ENCODE measurements around the gene TEX11.
A peak's percentile ranks its signal among the peaks of the same experiment; 100 is the strongest.
"Not testable (repeated sequence)": the region's sequence is repeated elsewhere in the genome, so short reads cannot be mapped to it uniquely, and the experiment has no call there.

The TEX11 gene

DNA sequence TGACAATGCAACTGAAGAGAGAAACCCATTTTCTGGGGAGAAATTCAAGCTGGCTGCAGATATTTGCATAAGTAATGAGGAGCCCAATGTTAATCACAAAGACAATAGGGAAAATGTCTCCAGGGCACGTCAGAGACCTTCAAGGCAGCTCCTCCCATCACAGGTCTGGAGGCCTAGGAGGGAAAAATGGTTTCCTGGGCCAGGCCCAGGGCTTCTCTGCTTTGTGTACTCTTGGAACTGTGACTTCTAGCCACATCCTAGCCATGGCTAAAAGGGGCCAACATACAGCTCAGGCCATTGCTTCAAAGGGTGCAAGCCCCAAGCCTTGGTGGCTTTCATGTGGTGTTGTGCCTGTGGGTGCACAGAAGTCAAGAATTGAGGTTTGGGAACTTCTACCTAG is 321.4 kb downstream of the TEX11 start:
- ATAC-seq, DNase-seq: not testable (repeated sequence)

DNA sequence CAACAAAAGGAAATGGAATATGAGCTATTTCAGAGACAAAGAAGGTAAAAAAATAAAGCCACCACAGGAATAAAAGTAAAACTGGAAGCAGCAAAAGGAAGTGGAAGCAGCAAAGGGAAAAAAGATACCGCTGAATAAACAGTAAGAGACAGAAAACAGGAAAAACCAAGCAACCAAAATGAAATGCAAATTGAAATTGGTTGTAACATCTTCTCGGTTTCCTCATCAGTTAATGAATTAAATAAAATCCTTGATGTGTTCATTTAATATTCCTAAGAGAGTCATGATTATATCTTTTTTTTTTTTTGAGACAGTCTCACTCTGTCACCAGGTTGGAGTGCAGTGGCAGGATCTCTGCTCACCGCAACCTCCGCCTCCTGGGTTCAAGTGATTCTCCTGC is 331.1 kb downstream of the TEX11 start:
- no peak for ATAC-seq
- no peak for DNase-seq

DNA sequence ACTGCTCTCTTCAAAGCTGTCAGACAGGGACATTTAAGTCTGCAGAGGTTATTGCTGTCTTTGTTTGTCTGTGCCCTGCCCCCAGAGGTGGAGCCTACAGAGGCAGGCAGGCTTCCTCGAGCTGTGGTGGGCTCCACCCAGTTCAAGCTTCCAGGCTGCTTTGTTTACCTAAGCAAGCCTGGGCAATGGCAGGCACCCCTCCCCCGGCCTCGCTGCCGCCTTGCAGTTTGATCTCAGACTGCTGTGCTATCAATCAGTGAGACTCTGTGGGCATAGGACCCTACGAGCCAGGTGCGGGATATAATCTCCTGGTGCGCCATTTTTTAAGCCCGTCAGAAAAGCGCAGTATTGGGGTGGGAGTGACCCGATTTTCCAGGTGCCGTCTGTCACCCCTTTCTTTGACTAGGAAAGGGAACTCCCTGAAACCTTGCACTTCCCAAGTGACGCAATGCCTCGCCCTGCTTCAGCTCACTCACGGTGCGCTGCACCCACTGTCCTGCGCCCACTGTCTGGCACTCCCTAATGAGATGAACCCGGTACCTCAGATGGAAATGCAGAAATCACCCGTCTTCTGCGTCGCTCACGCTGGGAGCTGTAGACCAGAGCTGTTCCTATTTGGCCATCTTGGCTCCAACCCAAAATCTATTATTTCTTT is 338.5 kb downstream of the TEX11 start:
- not testable (repeated sequence) for DNase-seq, ATAC-seq

DNA sequence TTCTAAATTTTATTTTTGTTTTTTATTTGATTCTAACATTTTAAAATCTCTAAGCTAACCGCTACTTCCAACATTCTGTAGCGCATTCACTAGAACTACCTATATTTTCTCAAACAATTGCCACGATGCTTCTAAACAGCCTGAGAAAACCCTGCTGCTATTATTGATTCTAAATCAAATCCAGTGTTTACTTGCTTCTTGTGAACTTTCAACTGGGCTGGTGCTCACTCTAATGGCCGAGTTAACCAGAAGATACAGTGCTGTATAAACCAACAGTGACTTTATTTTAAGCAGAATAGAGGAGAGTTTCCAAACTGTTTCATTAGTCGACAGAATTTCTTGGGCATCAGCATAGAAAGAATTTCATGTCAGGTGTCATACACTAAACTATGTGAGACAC is 353.6 kb downstream of the TEX11 start:
- DNase-seq (no peak), ATAC-seq (no peak)

DNA sequence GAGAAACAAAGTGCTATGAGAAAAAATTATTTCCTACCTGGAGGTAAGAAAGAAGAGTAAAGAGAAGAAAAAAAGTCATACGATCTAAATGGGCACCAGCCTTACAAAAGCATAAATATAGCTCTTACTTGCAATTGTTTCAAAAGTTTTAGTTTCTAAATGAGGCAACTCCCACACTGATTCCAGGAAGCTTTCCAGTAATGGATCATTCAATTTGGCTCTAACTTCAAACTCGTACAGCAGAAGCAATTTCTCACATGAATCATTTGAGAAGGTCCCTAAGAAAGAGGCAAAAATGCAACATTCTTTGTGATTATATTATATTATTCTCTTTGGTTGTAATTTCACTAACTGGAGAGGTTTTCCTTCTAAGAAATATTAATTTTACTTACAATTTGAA is 354.0 kb downstream of the TEX11 start:
- no peak for ATAC-seq
- no peak for DNase-seq

DNA sequence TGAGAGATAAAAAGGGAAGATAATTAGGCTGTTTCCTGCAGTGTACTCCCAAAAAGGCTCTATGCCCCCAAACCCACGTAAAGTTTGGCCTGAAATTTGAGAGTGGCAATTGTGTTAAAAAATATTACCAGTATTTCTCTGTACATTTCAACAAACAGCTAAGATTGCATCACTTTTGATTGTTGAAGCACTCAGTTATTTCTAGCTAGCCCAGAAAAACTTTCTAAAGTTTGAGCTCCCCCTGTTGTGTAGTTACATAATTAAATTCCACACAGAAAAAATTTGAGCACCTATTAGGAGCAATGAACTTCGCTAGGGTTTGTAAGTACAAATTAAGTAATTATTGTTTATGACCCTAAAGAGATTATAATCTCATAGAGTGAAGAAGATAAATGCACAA is 354.4 kb downstream of the TEX11 start:
- DNase-seq (no peak), ATAC-seq (no peak)

DNA sequence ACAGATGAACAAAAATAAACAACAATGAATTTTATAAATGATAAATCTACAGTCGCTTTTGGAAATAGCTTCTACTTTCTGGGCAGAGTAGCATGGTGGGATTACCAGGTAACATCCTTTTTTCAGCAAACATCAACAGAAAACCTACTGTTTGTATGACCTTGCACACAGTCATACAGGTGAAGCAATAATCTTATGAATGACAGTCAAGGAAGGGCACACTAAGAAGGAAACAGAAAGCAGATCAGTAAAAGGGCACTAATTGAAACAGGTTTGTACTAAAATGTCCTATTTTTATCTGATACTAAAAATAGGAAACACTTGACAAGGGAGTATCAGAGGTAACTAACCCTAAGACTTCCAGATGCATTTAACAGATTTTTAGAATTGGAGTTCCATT is 355.0 kb downstream of the TEX11 start:
- ATAC-seq (no peak), DNase-seq (no peak)

DNA sequence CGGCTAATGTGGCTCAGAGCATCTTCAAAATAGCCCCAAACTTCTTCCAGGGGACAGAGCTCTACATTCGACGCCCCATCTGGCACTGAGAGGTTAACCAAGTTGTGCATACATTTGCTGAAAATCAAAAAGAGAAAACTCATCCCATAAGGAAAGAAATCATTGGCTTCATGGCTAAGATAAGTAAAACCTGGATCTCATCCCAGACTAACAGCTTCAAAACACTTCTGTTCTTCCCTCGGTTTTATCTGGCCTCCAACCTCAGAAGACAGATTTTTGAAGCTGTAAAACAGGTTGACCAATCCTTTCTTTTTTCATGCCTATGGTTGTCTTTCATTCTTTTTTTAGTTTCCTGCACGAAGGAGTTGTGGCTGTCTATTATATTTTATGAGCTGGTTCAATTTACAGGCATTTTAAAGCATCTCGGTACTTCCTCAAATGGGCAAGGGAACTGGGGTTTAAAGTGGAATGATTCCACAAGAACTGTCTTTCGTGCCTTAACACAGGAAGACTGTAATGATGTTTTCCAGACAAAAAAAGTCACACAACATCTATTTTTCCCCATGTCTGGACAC is 356.3 kb downstream of the TEX11 start:
- ATAC-seq: no peak
- no peak for DNase-seq

DNA sequence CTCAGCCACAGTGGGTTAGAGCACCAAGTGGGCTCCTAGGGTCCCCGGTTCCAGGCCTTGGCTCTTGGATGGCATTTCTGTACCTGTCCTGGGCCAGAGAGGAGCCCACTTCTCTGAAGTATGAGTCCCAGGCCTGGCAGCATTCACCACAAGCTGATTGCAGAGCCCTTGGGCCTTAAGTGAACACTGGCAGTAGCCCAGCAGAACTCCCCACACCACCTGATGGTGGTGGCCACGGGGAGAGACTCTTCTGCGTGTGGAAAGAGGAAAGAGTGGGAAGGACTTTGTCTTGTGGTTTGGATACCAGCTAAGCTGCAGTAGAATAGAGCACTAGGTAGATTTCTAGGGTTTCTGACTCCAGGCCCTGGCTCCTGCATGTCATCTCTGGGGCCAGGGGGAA is 359.1 kb downstream of the TEX11 start:
- no peak for ATAC-seq
- DNase-seq: no peak

DNA sequence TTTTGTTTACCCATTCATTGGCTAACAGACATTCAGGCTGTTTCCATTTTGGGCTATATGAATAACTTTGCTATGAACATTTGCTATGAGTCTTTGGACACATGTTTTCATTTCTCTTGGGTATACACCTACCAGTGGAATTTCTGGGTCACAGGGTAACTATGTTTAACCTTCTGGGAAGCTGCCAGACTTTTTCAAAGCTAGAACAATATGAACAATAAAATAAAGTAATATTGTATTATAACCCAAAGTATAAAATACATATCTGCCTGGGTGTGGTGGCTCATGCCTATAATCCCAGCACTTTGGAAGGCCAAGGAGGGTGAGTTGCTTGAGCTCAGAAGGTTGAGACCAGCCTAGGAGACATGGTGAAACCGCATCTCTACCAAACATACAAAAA is 373.3 kb downstream of the TEX11 start:
- ATAC-seq (no peak), DNase-seq (no peak)

DNA sequence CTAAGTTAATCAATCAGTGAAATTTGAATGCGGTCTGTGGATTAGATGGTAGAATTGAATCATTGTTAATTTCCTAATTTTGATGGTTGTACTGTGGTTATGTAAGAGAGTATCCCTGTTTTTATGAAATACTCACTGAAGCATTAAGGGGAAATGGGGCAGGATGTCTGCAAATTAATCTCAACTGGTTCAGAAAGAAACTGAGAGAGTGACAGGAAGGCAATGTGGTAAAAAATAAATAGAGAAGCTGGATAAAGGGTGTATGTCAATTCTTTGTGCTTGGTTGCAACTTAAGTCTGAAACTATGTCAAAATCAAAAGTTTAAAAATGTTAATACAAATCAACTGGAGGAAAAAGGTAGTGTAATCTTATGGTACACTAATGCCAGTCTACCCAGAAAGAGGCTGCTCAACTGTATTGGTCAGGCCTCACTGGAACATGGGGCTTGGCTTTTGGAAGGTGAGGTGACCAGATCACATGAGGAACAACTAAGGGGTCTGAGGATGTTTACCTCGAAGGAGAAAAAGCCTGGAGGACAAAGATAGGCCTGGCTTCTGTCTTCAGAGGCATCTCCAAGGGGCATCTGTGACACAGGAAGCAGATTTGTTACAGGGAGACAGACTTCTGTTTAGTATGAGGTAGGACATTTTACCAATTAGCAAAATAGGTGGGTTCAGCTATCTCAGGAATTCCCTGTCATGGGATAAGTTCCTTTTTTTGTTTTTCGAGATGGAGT is 380.7 kb downstream of the TEX11 start:
- ATAC-seq (no peak), DNase-seq (no peak)

DNA sequence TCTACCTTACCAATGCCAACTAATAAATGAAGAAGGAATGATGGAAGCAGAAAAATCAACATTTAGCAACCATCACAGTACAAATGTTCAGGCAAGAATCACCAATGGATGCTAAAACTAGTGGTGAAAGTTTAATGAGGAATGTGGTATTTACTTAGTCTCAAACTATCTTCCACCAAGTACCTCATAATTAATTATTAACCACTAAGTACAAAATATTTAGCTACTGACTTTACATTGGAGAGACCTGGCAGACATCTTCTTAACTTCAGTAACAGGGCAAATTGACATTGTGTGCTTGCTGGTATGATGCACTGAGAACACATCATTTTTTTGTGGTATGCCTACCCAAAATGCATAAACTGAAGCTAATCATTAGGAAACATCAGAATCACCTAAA is 381.5 kb downstream of the TEX11 start:
- ATAC-seq (no peak), DNase-seq (no peak)

DNA sequence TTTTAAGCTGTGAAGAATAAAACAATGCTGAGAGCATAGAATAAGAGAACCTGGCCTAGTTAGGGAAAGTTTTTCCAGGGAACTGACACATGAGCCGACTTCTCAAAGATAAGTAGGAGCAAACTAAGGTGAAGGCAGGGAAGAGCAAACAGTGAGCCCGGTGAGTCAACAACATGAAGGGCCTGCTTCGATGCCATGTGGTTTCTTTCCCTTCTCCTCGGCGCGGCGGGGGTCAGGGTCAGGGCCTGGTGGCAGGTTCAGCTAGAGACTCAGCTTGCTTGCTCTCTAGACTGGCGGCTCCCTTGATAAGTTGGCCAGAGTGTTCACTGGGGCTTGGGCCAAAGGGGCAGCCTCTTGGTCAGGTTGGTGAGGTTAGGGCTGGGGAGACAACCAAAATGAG is 382.8 kb downstream of the TEX11 start:
- no peak for ATAC-seq

DNA sequence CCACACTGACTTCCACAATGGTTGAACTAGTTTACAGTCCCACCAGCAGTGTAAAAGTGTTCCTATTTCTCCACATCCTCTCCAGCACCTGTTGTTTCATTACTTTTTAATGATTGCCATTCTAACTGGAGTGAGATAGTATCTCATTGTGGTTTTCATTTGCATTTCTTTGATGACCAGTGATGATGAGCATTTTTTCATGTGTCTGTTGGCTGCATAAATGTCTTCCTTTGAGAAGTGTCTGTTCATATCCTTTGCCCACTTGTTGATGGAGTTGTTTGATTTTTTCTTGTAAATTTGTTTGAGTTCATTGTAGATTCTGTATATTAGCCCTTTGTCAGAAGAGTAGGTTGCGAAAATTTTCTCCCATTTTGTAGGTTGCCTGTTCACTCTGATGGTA is 392.8 kb downstream of the TEX11 start:
- ATAC-seq, DNase-seq: not testable (repeated sequence)

More for the DNA sequence above, 382.8 kb downstream of the TEX11 start:
- DNase-seq: no peak

DNA sequence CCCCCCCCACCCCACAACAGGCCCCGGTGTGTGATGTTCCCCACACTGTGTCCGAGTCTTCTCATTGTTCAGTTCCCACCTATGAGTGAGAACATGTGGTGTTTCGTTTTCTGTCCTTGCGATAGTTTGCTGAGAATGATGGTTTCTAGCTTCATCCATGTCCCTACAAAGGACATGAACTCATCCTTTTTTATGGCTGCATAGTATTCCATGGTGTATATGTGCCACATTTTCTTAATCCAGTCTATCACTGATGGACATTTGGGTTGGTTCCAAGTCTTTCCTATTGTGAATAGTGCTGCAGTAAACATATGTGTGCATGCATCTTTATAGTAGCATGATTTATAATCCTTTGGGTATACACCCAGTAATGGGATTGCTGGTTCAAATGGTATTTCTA is 393.2 kb downstream of the TEX11 start:
- DNase-seq, ATAC-seq: not testable (repeated sequence)

DNA sequence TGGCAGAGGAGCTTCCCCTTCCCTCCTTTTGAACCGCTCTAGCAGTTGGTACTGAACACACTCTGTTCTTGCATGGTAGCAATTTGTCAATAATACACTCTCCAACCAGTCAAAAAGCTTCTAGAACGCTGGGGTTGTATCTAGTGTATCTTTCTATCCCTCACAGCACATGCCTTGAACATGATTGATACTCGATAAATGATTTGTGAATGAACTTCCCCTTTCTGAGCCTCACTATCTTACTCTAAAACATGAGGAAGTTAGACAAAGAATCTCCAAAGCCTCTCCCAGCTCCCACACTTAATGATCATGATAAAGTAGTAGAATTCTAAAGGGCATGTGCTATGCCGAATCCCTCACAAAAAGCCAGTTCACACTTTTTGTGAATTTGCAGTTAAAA is 399.4 kb downstream of the TEX11 start:
- ATAC-seq (no peak), DNase-seq (no peak)

DNA sequence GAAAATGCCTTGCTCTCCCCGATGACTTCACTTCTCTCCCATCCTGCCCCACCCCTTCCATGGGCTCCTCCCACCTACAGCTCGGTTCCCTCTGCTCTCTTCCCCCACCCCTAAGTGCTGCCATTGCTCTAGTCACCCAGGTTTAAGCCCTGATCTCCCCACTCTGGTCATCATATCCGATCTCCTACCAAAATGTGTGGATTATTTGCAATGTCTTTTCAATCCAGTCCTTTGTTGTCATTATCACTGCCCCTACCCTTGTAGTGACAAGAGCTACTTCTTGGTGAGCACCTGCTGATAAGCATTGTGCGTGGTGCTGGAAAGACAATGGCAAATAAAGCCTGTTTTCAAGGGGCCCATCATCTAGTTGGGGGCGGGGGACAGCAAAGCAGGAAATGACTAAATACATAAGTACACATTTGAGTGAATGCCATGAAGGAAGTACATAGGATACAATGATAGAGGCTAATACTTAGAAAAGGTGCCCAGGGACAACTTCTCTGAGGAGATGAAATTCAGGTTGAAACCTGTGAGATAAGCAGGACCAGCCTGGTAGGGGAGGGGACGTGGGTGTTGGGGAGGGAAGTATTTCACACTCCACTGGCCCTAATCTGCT is 400.1 kb downstream of the TEX11 start:
- peak; percentile 54 for ATAC-seq
- DNase-seq: peak; percentile 12

DNA sequence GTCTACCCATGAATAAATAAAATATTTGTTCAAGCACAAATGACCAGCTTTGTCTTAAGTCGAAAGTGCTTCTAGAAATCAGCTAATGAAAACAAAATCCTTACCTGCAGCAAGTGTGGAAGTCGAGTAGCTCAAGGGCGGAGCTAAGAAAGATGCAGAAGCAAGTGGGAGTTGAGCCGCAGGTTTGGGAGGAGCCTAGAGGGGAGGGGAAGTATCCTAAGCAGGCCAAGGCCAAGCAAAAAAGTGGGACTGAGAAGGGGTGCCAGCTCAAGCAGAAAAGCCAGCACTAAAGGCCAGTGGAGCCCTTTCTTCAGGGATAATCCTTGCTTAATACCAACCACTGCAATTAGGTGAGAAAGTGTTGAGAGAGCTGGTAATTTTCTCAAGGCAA is 403.1 kb downstream of the TEX11 start:
- ATAC-seq (no peak), DNase-seq (no peak)

DNA sequence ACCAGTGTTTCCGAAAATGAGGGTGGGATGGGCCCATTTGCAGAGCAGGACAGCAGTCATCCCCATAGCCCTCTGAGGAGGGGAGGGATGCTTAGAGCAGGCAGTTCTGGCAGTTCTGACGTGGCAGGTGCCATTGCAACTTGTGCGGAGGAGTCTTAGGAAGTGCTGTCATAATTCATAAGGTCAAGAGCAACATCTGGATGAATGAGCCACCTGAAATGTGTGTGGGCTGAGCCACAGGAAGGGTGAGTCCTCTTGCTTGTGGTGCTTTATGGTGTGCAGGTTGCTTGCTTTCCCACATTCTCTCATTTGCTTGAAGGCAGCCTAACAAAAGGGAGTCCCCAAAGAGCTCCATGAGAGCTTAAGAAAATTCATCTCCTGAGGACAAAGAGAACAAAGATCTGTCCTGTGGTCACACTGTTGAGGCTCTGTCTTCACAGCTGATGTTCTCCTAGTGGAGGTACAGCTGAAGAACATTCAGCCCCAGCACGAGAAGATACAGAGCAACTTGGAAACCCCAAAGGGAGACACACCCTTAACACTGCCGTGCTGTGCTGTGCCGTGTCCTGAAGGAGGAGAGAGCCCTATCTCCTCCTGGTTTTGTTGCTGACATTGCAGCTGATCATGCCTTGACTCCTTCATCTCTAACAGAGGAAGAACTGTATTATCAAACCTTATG is 403.6 kb downstream of the TEX11 start:
- DNase-seq (peak; percentile 18), ATAC-seq (peak; percentile 75)

DNA sequence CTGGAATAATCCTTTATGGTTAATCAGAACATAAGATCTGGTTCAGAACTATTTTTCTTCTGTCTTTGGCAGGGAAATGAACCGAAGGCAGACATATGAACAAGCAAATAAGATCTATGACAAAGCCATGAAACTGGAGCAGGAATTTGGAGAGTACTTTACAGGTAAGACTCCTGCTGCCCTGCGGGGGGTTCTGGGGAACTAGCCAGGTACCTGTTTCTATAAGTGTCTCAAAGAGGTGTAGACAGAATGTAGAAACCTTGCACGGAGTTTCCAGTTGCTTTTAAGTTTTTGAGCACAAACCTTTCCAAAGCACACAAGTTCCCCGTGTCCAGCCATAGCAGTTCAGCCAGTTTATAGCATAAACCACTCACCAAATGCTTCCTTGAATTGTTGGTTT is 407.7 kb downstream of the TEX11 start:
- ATAC-seq: no peak
- DNase-seq: no peak

DNA sequence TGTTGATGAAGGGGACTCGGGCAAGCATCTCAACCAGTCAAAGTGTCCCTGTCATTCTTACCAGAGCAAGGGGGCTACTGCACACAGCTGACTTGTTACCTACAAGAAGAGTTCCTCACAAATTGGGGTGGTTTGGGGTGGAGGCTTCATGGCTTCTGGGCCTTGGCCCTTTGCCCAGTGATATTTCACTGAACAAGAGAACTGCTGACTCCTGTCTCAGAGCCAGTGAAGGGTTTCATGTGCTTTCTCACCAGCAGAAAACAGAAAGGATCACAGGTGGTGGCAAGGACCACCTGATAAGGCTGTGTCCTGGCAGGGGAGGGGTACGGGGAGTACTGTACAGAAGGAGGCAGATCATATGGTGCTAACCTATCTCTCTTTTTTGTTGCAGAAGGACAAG is 410.4 kb downstream of the TEX11 start:
- DNase-seq (no peak), ATAC-seq (no peak)

DNA sequence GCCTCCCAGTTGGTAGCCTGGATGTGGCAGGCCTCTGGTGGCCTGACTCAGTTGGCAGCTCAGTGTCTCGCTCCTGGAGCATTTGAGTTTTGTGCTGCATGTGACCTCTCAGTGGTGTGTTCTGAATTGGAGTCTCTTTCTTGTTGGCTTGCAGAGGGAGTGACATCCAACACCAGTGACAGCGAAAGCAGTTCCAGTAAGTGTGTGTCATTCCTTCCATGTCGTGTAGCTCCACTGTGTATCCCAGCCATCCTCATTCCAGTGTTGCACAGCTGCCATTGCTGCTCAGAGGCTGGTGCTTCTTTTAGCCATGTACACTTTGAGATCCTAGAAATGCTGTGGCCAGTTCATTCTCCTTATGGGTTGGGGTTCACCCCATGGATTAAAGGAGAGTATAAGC is 411.5 kb downstream of the TEX11 start:
- DNase-seq: no peak
- no peak for ATAC-seq

DNA sequence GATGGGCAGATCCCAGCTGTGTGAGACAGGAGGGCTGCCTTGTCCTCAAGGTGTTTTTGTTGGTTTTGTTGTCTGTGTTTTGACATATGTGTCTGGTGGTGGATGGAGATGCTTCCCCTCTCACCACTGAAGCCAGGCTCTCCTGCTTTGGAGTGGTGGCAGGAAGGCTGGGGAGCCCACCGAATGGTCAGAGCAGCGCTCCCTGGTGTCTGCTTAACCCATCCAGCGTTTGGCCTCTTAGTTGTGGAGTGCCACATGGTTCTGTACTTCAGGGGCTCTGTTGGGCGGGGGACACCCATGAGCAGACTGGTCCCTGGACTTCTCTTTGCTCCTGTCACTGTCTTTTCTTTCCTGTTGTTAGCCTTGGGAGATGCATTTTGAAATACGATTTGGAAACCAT is 412.0 kb downstream of the TEX11 start:
- DNase-seq (no peak), ATAC-seq (no peak)

Measured in stimulated activated naive CD8-positive, alpha-beta T cell treated with anti-CD3 and anti-CD28 coated beads, Interleukin-15, Interleukin-2, amounts not matched to agents 100 U/mL and 50 U/mL, for 24 hours (primary cell).